ENCODE results near the gene ITPK1.

Gene ITPK1

DNA sequence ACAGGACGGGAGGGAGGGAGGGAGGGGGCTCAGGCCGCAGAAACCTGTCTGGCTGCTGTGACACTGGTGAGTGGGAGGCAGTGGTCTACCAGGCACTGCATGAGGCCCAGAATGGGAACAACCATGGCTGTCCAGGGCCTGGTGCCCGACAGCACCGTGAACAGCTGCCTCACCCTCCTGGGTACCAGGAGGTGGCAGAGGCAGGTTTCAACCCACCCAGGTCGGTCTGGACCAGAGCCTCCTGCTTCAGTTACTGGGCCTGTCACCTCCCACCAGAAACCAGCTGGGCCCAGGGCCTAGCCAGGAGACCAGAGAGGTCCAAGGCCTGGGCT is 80.2 kb downstream of the ITPK1 start:
- H3K27ac ChIP-seq = no peak overlapping the region
- TF ChIP-seq CTCF (conservative IDR thresholded peaks at IDR 0.05) = no peak

- TF ChIP-seq CTCF (conservative IDR thresholded peaks at IDR 0.05) = no peak
- no peak overlapping the region for H3K27ac ChIP-seq
These were observed 81.1 kb downstream of the ITPK1 start for GRCh38 chr14:93034671-93034994.

- TF ChIP-seq CTCF (conservative IDR thresholded peaks at IDR 0.05) = no peak; the same call in 1 of the 2 replicates
- no peak overlapping the region; the same call in 1 of the 2 replicates for H3K27ac ChIP-seq
These were observed 81.6 kb downstream of the ITPK1 start for GRCh38 chr14:93033983-93034670.

GRCh38 chr14:93033084-93033982 is 82.4 kb downstream of the ITPK1 start:
- TF ChIP-seq CTCF (conservative IDR thresholded peaks at IDR 0.05) = no peak
- H3K27ac ChIP-seq = peak overlapping the region; percentile 43; the same call in 1 of the 2 replicates

GRCh38 chr14:93032421-93032936 is 83.2 kb downstream of the ITPK1 start:
- peak overlapping the region; percentile 43 for H3K27ac ChIP-seq
- no peak for TF ChIP-seq CTCF (conservative IDR thresholded peaks at IDR 0.05)

- TF ChIP-seq CTCF (conservative IDR thresholded peaks at IDR 0.05) = no peak
- peak overlapping the region; percentile 43 for H3K27ac ChIP-seq
These were observed 84.0 kb downstream of the ITPK1 start for GRCh38 chr14:93031505-93032315.

GRCh38 chr14:93030761-93031160 is 85.0 kb downstream of the ITPK1 start:
- peak overlapping the region; percentile 43; the same call in 1 of the 2 replicates for H3K27ac ChIP-seq

More at GRCh38 chr14:93030761-93031160, 85.0 kb downstream of the ITPK1 start:
- TF ChIP-seq CTCF (conservative IDR thresholded peaks at IDR 0.05) = no peak
